ENCODE results near the gene BAZ1B. TPM values are rescaled to one million over a fixed set of nuclear protein-coding genes. Genes with fewer than 3 reads are reported as not detected.
"Not testable (repeated sequence)": the region's sequence is repeated elsewhere in the genome, so short reads cannot be mapped to it uniquely, and the experiment has no call there.

BAZ1B gene
- total RNA-seq, 1 donor from 2014 or later, result 54.5 TPM

GRCh38 chr7:73539709-73540108, 17.6 kb upstream of the BAZ1B start:
- DNase-seq (ENCODE audit: low spot score), result no peak

- not testable (repeated sequence) for DNase-seq (ENCODE audit: low spot score)
Observed at GRCh38 chr7:73538510-73538909, 16.4 kb upstream of the BAZ1B start.

- no peak for DNase-seq (ENCODE audit: low spot score)
Observed at GRCh38 chr7:73537051-73537450, 15.0 kb upstream of the BAZ1B start.

GRCh38 chr7:73536479-73536878, 14.4 kb upstream of the BAZ1B start:
- DNase-seq (ENCODE audit: low spot score), result no peak

GRCh38 chr7:73535918-73536317, 13.8 kb upstream of the BAZ1B start:
- DNase-seq (ENCODE audit: low spot score), result not testable (repeated sequence)

GRCh38 chr7:73533742-73534141, 11.6 kb upstream of the BAZ1B start:
- no peak for DNase-seq (ENCODE audit: low spot score)

GRCh38 chr7:73532224-73532623, 10.1 kb upstream of the BAZ1B start:
- no peak for DNase-seq (ENCODE audit: low spot score)

GRCh38 chr7:73530800-73531199, 8.7 kb upstream of the BAZ1B start:
- no peak for DNase-seq (ENCODE audit: low spot score)

GRCh38 chr7:73526896-73527821, 5.1 kb upstream of the BAZ1B start:
- DNase-seq (ENCODE audit: low spot score), result no peak

GRCh38 chr7:73526158-73526494, 4.0 kb upstream of the BAZ1B start:
- not testable (repeated sequence) for DNase-seq (ENCODE audit: low spot score)

- DNase-seq (ENCODE audit: low spot score), result peak; percentile 90
Observed at GRCh38 chr7:73521636-73522104, 423 bp downstream of the BAZ1B start.

- DNase-seq (ENCODE audit: low spot score), result no peak
Observed at GRCh38 chr7:73520673-73521635, 1.1 kb downstream of the BAZ1B start.

- peak; percentile 64 for DNase-seq (ENCODE audit: low spot score)
Observed at GRCh38 chr7:73519867-73520672, 2.0 kb downstream of the BAZ1B start.

- peak; percentile 24 for DNase-seq (ENCODE audit: low spot score)
Observed at GRCh38 chr7:73518470-73518869, 3.6 kb downstream of the BAZ1B start.

- DNase-seq (ENCODE audit: low spot score), result peak; percentile 35
Observed at GRCh38 chr7:73517241-73517995, 4.7 kb downstream of the BAZ1B start.

- DNase-seq (ENCODE audit: low spot score), result peak; percentile 2
Observed at GRCh38 chr7:73515178-73515577, 6.9 kb downstream of the BAZ1B start.

GRCh38 chr7:73512018-73512780, 9.9 kb downstream of the BAZ1B start:
- DNase-seq (ENCODE audit: low spot score), result peak; percentile 2

GRCh38 chr7:73509463-73509862, 12.6 kb downstream of the BAZ1B start:
- peak; percentile 22 for DNase-seq (ENCODE audit: low spot score)

GRCh38 chr7:73507556-73507955, 14.5 kb downstream of the BAZ1B start:
- peak; percentile 11 for DNase-seq (ENCODE audit: low spot score)
